ENCODE measurements around the gene AQP12A.

GRCh38 chr2:240732911-240733622 is 41.4 kb downstream of the AQP12A start:
- TF ChIP-seq CTCF (conservative IDR thresholded peaks at IDR 0.05; ENCODE audit: low read depth in 2 of 2): no peak
- no peak for TF ChIP-seq EZH2 (IDR thresholded peaks at IDR 0.05; ENCODE audit: low read depth, unreplicated experiment)
- TF ChIP-seq POLR2AphosphoS5 (IDR thresholded peaks at IDR 0.05; ENCODE audit: low read depth): no peak
- TF ChIP-seq ETS1 (IDR thresholded peaks at IDR 0.05): no peak
- TF ChIP-seq REST (IDR thresholded peaks at IDR 0.05; ENCODE audit: unreplicated experiment): no peak
- TF ChIP-seq CREB1 (CRISPR knock-in tag; IDR thresholded peaks at IDR 0.05; ENCODE audit: low read depth): no peak
- no peak for TF ChIP-seq JUNB (IDR thresholded peaks at IDR 0.05; ENCODE audit: unreplicated experiment)
- TF ChIP-seq EZH2phosphoT487 (IDR thresholded peaks at IDR 0.05; ENCODE audit: unreplicated experiment): no peak
- TF ChIP-seq ZNF114 (CRISPR knock-in tag; IDR thresholded peaks at IDR 0.05): no peak
